Measurements from ENCODE around the gene PTPRK. TPM values are rescaled to one million over a fixed set of nuclear protein-coding genes. Genes with fewer than 3 reads are reported as not detected.

Gene PTPRK
- total and polyA plus RNA-seq, 12 donors, result 7.5 to 47.7 (median 35.7) TPM

- Histone ChIP-seq H3K4me1 (peaks cover 0 to 8% (median 3%) of the 10 kb centered on the region in 9 donors), H3K4me3 (no peak overlapping the region), H3K9me3 (no peaks in the 10 kb centered on the region), H3K27ac (no peak overlapping the region), H3K27me3 (no peaks in the 10 kb centered on the region), H3K36me3 (no peaks in the 10 kb centered on the region)
- ATAC-seq (no peak), DNase-seq (no peak)
- WGBS, 2 donors, result 68 to 74% methylated on average over 1 of the region's 1 CpG
- intact Hi-C loops (cut with DNase I), result no loop called here
- TF ChIP-seq, protein P1, sequence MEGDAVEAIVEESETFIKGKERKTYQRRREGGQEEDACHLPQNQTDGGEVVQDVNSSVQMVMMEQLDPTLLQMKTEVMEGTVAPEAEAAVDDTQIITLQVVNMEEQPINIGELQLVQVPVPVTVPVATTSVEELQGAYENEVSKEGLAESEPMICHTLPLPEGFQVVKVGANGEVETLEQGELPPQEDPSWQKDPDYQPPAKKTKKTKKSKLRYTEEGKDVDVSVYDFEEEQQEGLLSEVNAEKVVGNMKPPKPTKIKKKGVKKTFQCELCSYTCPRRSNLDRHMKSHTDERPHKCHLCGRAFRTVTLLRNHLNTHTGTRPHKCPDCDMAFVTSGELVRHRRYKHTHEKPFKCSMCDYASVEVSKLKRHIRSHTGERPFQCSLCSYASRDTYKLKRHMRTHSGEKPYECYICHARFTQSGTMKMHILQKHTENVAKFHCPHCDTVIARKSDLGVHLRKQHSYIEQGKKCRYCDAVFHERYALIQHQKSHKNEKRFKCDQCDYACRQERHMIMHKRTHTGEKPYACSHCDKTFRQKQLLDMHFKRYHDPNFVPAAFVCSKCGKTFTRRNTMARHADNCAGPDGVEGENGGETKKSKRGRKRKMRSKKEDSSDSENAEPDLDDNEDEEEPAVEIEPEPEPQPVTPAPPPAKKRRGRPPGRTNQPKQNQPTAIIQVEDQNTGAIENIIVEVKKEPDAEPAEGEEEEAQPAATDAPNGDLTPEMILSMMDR (IDR thresholded peaks at IDR 0.05), result no peak
Measured at GRCh38 chr6:128161263-128161662, 359.1 kb downstream of the PTPRK start.

- TF ChIP-seq, protein P1 (IDR thresholded peaks at IDR 0.05), result no peak
- no peaks in the 10 kb centered on the region for H3K9me3 ChIP-seq
- ATAC-seq (no peak), DNase-seq (no peak)
- WGBS, 2 donors, result 73 to 76% methylated on average over 4 of the region's 4 CpGs
- H3K27me3 ChIP-seq, result no peaks in the 10 kb centered on the region
- no peaks in the 10 kb centered on the region for H3K36me3 ChIP-seq
- no peak overlapping the region for H3K4me3 ChIP-seq
- no peaks in the 10 kb centered on the region for H3K4me1 ChIP-seq
- no peak overlapping the region for H3K27ac ChIP-seq
- intact Hi-C loops (cut with DNase I), result no loop called here
Measured at GRCh38 chr6:128158496-128158895, 361.9 kb downstream of the PTPRK start.

DNA sequence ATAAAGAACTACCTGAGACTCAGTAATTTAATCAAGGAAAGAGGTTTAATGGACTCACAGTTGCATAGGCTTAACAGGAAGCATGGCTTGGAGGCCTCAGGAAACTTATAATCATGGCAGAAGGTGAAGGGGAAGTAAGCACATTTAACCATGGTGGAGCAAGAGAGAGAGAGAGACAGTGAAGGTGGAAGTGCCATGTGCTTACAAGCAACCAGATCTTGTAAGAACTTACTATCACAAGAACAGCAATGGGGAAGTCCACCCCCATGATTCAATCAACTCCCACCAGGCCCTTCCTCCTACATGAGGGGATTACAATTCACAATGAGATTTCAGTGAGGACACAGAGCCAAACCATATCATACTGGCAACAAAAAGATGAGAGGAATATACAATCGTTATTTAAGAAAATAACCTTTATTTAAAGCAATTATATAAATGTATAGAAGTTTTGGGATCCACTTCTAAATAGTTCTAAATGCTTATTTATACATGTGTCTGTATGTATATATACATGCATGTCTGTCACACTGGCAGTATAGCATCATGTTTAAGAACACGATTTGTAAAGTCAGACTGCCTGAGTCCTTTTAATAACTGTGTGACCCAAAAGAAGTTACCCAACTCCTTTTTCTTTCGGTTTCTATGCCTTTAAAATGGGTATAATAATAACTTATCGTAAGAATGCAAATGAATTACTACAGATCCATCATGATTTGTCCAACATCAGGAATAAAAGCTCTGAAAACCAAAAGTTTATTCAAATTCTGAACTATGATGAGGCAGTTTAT lies 363.9 kb downstream of the PTPRK start:
- TF ChIP-seq, protein P1 (IDR thresholded peaks at IDR 0.05), result no peak
- ATAC-seq, result no peak
- intact Hi-C loops (cut with DNase I), result no loop called here
- DNase-seq, result no peak
- H3K4me1 ChIP-seq, result no peaks in the 10 kb centered on the region
- H3K36me3 ChIP-seq, result no peaks in the 10 kb centered on the region
- WGBS, 2 donors, result 95 to 96% methylated on average over 4 of the region's 4 CpGs
- no peaks in the 10 kb centered on the region for H3K9me3 ChIP-seq
- no peak overlapping the region for H3K4me3 ChIP-seq
- no peaks in the 10 kb centered on the region for H3K27me3 ChIP-seq
- no peak overlapping the region for H3K27ac ChIP-seq

DNA sequence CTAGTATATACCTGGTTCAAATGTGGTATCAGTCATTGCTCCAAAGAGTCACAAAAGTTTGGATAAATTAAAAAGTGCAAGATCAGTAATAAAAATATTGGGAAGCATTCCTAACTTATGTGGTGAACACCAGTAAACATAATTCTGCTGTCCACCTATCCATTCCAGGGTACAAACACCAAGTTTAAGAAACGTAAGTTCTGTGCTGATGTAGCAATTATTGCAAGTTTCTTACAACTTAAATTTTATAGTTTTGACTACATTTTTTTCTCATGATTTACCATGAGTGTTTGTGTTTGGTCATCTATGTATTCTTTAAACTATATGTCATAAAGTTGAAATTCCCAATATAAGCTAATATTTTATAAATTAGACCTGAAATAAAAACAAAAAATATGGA lies 364.6 kb downstream of the PTPRK start:
- no peaks in the 10 kb centered on the region for H3K9me3 ChIP-seq
- TF ChIP-seq, protein P1 (IDR thresholded peaks at IDR 0.05), result no peak
- intact Hi-C loops (cut with DNase I), result no loop called here
- no peak overlapping the region for H3K27ac ChIP-seq
- no peak overlapping the region for H3K4me3 ChIP-seq
- no peaks in the 10 kb centered on the region for H3K36me3 ChIP-seq
- DNase-seq (no peak), ATAC-seq (no peak)
- H3K27me3 ChIP-seq, result no peaks in the 10 kb centered on the region
- 98 to 99% methylated on average over 1 of the region's 1 CpG for WGBS, 2 donors
- H3K4me1 ChIP-seq, result no peaks in the 10 kb centered on the region
